HuH-7.5 (cell line): Measurements from ENCODE around the gene GRAMD4.

Source experiments
- DNase-seq: peaks from one replicate; pipeline ENCODE4 v3.0.0; 2011; ENCODE audit warnings: low spot score

GRAMD4 gene

DNA sequence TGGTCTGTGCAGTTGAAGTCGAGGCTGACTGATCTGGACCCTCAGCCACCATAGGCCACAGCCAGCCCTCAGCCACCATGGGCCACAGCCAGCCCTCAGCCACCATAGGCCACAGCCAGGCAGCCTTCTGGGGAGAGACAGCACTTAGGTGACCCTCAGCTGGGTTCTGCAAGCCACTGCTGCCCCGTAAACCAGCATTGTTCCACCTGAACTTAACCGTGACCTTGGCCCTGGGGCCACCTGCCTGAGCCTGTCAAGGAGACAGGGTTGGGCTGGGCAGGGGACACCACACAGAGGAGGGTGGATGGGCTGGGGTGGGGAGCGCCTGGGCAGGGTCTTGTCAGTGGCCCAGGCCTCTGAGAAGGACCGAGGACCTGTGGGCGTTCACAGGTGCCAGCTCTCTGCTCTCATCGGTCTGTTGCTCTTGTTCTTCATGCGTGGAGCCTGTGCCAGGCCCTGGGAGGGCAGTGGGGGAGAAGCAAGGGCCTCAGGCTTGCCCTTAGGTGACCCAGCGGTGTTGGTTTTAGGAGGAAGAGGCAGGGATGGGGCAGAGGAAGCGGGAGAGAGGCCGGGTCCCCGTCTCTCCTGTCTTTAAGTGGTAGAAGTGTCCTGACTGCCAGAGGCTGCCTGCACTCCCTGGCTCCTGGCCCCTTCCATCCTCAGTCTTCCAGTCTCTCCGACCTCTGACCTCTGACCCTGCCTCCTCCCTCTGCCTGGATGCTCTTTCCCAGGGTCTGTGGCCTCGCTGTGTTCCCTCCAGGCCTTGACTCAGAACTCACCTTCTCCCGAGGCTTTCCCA is 36.9 kb downstream of the GRAMD4 start:
- DNase-seq, result no peak

- no peak for DNase-seq
Observed at GRCh38 chr22:46657655-46657953, 37.4 kb downstream of the GRAMD4 start.

DNA sequence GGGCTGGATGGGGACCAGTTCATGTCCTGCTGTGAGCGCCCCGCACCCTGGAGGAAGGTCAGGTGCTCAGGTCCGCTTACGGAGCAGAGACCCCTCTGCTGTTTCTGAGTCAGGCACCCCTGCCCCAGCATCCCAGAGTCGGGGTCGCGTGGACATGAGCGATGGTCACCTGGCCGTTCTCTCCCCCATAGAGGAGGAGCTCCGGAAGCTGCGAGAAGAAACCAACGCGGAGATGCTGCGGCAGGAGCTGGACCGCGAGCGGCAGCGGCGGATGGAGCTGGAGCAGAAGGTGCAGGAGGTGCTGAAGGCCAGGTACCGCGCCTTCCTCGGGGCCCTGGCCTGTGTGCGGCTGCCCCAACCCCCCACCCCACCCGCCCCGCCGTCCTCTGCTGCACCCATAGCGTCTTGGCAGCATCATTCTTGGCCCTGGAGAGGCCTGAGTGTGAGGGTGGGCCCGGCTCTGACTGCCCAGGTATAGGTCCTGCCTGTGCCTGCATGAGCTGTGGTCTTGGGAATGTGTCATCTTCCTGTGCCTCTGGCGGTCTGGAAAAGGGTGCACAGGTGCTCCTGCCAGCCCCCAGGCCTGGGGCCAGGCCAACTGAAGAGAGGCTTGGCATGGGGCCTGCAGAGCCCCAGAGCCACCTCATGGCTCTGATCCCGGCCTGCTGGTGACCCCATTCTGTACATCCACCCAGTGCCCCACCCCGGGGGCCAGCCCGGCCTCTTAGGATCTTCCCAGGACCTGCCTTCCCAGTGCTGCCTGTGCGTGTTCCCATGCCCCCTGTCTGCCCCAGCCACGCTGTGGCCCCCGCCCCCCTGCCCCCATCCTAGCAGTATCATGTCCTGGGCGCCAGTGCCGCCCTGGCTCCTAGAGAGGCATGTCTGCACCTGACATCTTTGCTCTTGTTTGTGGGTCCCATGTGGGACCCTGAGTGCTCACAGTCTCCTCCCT is 38.1 kb downstream of the GRAMD4 start:
- DNase-seq, result no peak

DNA sequence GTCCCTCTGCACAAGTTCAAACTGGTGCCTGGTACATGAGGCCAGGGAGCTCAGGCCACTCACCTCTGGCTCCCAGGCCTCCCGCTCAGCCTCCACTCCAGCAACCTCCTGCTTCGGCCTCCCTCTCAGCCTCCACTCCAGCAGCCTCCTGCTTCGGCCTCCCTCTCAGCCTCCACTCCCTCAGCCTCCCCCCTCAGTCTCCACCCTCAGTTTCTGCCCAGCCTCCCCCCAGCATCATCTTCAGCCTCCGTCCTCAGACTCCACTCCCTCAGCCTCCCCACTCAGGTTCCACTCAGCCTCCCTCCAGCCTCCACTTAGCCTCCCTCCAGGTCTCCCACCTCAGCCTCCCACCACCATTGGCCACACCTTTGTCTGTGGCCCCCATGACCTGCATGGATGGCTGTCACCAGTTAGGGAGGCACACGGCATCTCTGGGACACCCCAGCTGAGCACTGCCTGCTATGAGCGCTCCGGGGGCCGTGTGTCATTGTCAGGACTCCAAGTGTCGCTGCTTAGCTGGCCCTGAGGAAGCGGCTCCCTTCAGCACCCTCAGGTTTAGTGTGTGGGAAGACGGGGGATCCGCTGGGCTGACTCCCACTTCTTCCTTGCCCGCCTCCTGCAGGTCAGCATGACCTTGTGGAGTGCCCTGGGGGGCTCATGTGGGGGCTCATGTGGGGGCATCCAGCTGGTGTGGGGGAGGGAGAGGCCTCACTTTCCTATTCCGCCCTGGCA is 39.0 kb downstream of the GRAMD4 start:
- DNase-seq, result no peak

- DNase-seq, result no peak
Observed at GRCh38 chr22:46659791-46660186, 39.6 kb downstream of the GRAMD4 start.

GRCh38 chr22:46660604-46661201 is 40.5 kb downstream of the GRAMD4 start:
- no peak for DNase-seq

- no peak for DNase-seq
Observed at GRCh38 chr22:46661221-46661851, 41.1 kb downstream of the GRAMD4 start.

DNA sequence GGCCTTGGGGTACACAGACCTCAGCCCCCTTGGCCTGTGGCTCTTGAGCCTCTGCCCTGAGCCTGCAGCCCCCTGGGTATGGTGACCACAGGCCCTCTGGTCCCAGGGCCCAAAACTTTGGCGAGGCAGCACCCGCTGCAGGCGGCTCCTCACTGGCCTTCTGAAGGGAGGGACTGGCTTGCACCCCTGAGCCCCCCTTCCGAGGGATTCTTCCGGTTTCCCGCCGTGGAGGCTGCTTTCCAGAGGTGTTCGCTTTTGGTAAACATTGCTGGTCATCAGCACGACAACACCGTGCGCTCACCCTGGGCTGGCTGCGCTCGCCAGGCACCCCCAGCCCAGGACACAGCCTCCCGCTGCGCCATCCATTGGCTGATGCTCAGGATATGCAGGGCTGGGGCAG is 42.0 kb downstream of the GRAMD4 start:
- no peak for DNase-seq

- DNase-seq, result no peak
Observed at GRCh38 chr22:46663001-46663400, 42.8 kb downstream of the GRAMD4 start.

DNA sequence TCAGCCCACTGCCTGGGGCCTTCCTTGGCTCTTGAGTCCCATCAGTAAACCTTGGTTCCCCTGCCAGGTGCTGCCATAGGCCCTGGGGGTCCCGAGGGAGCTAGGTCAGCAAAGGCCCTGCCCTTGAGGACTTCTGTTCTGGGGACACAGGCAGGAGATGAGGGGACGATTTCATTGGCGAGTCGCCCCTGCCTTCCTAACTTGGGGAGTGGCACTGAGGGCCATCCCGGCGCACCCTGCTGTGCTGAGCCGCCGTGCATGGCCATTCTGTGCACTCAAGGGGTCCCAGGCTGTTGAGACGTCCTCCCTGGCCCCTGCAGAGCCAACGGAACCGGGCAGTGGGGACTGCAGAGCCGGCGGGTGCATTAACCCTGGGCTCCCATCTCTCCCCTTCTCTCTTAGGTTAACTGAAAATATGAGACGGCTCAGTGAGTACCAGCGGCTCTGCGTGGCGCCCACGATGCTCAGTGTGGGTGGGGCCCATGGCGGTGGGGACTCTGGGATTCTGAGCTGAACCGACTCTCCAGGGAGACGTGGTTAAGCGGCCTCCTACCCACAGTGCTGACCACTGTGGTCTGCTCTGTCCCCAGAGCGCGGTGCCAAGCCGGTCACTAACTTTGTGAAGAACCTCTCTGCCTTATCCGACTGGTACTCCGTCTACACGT is 43.4 kb downstream of the GRAMD4 start:
- DNase-seq, result no peak

- DNase-seq, result no peak
Observed at GRCh38 chr22:46664301-46664855, 44.2 kb downstream of the GRAMD4 start.

DNA sequence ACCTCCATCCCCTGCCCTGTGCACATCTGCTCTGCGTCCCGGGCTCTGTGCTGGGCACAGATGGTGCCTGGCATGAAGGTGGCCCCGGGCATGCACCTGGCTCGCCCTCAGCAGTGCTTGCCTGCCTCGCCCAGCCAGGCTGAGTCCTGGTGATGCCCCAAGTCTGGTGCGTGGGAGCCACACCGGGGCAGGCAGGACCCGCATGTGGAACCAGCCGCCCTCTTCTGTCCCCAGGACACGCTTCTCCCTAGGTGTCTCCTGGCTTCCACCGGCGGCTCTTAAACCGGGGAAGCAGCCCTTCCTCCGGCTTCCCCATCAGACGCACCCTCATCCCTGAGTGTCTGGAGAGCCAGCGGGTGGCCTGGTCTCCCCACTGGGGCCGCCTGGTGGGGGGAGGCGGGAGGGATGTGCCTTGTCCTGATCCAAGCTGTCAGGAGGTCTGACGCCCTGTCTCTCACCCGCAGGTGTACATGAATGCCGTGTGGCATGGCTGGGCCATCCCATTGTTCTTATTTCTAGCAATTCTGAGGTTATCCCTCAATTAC is 45.0 kb downstream of the GRAMD4 start:
- no peak for DNase-seq

GRCh38 chr22:46665751-46666280 is 45.6 kb downstream of the GRAMD4 start:
- DNase-seq, result no peak

DNA sequence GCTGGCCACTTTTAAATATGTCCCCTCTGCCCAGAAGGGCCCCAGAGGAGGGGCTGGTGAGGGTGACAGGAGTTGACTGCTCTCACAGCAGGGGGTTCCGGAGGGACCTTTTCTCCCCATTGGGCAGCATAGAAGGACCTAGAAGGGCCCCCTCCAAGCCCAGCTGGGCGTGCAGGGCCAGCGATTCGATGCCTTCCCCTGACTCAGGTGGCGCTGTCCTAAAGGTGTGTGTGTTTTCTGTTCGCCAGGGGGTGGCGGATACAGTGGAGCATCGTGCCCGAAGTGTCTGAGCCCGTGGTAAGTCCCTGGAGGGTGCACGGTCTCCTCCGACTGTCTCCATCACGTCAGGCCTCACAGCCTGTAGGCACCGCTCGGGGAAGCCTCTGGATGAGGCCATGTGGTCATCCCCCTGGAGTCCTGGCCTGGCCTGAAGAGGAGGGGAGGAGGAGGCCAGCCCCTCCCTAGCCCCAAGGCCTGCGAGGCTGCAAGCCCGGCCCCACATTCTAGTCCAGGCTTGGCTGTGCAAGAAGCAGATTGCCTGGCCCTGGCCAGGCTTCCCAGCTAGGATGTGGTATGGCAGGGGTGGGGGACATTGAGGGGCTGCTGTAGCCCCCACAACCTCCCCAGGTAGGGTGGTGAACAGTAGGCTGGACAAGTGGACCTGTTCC is 46.5 kb downstream of the GRAMD4 start:
- DNase-seq, result no peak

DNA sequence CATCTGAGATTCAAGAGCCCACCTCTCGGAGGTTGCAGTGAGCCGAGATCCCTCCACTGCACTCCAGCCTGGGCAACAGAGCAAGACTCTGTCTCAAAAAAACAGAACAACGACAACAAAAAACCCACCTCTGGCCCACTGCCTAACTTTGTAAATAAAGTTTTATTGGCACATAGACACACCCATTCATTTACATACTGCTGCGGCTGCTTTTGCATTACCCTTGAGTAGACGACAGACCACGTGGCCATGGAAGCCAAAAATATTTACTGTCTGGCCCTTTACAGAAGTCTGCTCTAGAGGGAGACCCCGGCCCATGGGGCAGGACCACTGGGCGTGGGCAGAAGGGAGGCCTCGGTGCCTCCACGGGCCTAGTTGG is 47.0 kb downstream of the GRAMD4 start:
- DNase-seq, result no peak

DNA sequence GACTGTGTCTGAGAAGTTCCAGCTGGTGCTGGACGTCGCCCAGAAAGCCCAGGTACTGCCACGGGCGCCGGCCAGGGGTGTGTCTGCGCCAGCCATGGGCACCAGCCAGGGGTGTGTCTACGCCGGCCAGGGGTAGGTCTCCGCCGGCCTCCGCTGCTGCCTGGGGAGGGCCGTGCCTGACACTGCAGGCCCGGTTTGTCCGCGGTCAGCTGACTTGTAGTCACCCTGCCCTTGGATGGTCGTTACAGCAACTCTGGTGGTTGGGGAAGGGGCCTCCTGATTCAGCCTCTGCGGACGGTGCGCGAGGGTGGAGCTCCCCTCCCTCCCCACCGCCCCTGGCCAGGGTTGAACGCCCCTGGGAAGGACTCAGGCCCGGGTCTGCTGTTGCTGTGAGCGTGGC is 47.9 kb downstream of the GRAMD4 start:
- DNase-seq, result no peak

- DNase-seq, result no peak
Observed at GRCh38 chr22:46669201-46669600, 49.0 kb downstream of the GRAMD4 start.

DNA sequence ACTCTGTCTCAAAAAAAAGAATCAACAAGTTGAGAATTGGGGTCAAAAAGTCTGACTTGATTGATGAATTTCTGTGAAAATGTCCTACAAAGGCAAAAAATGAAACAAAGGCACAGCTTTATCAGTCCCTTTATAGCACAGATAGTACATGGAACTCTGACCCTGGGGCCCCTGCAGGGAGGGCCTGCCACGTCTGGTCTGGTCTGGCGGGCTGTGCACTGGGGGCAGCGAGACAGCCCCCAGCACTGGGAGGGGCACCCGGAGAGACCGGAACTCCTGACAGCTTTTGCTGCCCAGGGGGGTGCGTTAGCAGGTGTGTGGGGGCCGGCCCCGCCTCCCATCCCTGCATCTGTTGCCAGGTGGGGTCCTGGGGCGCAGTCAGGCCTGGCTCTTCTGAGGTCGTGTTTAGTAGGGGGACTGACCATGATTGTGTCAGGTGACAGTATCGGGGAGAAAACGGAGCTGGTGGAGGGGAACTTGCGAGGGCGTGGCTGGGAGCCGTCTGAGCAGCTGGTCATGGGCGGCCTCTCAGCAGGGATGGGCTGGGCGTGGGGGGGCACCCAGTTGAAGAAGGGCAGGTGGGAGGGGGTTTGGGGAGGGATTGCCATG is 51.7 kb downstream of the GRAMD4 start:
- no peak for DNase-seq

- DNase-seq, result no peak
Observed at GRCh38 chr22:46672731-46673130, 52.5 kb downstream of the GRAMD4 start.
